Activated B cell treated with CpG ODN at 0.5 μM for 24 hours (primary cell): Measurements from ENCODE around the gene HNRNPA2B1. TPM values are rescaled to one million over a fixed set of nuclear protein-coding genes. Genes with fewer than 3 reads are reported as not detected.

Experiments
- ATAC-seq: fragments of 200-7000 bp; cut with Tn5 transposase; one replicate; pipeline ENCODE4 v1.10.0; 2021; ENCODE audit warnings: low read depth, mild to moderate bottlenecking, moderate library complexity
- CTCF ChIA-PET: fragments of 350-600 bp; sonication (Branson Sonifier 250); formaldehyde crosslinking; loops from one replicate; lab custom pipeline; 2021; ENCODE audit warnings: antibody characterized with exemption; lab: Charles Lee
- POLR2A ChIA-PET: fragments of 350-600 bp; sonication (Branson Sonifier 250); formaldehyde crosslinking; loops from one replicate; lab custom pipeline; 2021; ENCODE audit warnings: antibody characterized with exemption; lab: Charles Lee
- DNase-seq: peaks from one replicate; pipeline ENCODE4 v3.0.0; 2022
- H3K27ac Mint-ChIP-seq: one replicate; pipeline ENCODE4 v1.8.0; 2020; ENCODE audit warnings: mixed read lengths
- H3K27me3 Mint-ChIP-seq: one replicate; pipeline ENCODE4 v1.8.0; 2021; ENCODE audit warnings: mixed read lengths
- H3K36me3 Mint-ChIP-seq: one replicate; pipeline ENCODE4 v1.8.0; 2021; ENCODE audit warnings: low read depth, mixed read lengths
- H3K4me1 Mint-ChIP-seq: one replicate; pipeline ENCODE4 v1.8.0; 2021; ENCODE audit warnings: mixed read lengths
- H3K4me3 Mint-ChIP-seq: one replicate; pipeline ENCODE4 v1.8.0; 2020; ENCODE audit warnings: mild to moderate bottlenecking, mixed read lengths
- H3K9me3 Mint-ChIP-seq: one replicate; pipeline ENCODE4 v1.8.0; 2020; ENCODE audit warnings: mixed read lengths
- intact Hi-C: fragments of 100-400 bp; cut with micrococcal nuclease; formaldehyde crosslinking; loops from one replicate; pipeline ENCODE4 v1.15.1; 2024
- total RNA-seq: library from RNA; stranded (reverse); gene quantifications from 2 replicates; pipeline ENCODE4 v1.2.3, GENCODE V29; 2022
- TF ChIP-seq, protein P1 (sequence below): fragments of 200-600 bp; IDR thresholded peaks from one replicate; pipeline ENCODE4 v1.8.0; 2022; ENCODE audit warnings: antibody characterized with exemption, mild to moderate bottlenecking

The HNRNPA2B1 gene
- total RNA-seq, 1 donor from 2014 or later: 634 TPM

DNA sequence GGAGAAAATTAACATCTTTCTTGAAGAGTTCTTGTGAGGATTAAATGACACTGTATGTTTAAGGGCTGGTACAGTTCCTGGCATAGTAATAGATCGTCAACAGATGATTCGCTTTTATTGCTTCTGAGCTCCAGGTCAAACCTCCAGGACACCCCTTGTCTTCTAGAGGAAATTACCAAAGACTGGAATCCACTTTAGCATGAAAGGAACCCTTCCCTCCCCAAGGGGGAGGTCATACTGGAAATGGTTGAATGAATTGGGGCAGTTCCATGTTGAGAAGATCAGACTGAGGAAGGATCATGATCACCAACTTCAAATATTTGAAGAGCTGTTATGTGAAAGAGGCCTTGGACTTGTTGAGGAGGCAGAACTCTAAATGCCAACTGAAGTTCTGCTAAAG is 39.6 kb downstream of the HNRNPA2B1 start:
- intact Hi-C loops: no loop called here
- CTCF ChIA-PET: interaction anchor here (2.1 kb wide), 1 partner anchor 32 kb away, joined by 6 read pairs; no protein-coding TSS in a partner anchor
- no peaks in the 10 kb centered on the region for H3K36me3 Mint-ChIP-seq
- ATAC-seq: no peak
- DNase-seq: no peak
- POLR2A ChIA-PET: interaction anchor here (0.7 to 2.6 kb wide), 2 partner anchors 9 to 32 kb away, joined by 9 to 12 read pairs; partner anchors contain the start of gene NFE2L3
- H3K4me3 Mint-ChIP-seq: no peak overlapping the region
- H3K27me3 Mint-ChIP-seq: no peaks in the 10 kb centered on the region
- H3K4me1 Mint-ChIP-seq: peaks cover 30% of the 10 kb centered on the region
- no peaks in the 10 kb centered on the region for H3K9me3 Mint-ChIP-seq
- H3K27ac Mint-ChIP-seq: no peak overlapping the region
- TF ChIP-seq, protein P1, sequence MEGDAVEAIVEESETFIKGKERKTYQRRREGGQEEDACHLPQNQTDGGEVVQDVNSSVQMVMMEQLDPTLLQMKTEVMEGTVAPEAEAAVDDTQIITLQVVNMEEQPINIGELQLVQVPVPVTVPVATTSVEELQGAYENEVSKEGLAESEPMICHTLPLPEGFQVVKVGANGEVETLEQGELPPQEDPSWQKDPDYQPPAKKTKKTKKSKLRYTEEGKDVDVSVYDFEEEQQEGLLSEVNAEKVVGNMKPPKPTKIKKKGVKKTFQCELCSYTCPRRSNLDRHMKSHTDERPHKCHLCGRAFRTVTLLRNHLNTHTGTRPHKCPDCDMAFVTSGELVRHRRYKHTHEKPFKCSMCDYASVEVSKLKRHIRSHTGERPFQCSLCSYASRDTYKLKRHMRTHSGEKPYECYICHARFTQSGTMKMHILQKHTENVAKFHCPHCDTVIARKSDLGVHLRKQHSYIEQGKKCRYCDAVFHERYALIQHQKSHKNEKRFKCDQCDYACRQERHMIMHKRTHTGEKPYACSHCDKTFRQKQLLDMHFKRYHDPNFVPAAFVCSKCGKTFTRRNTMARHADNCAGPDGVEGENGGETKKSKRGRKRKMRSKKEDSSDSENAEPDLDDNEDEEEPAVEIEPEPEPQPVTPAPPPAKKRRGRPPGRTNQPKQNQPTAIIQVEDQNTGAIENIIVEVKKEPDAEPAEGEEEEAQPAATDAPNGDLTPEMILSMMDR: no peak

DNA sequence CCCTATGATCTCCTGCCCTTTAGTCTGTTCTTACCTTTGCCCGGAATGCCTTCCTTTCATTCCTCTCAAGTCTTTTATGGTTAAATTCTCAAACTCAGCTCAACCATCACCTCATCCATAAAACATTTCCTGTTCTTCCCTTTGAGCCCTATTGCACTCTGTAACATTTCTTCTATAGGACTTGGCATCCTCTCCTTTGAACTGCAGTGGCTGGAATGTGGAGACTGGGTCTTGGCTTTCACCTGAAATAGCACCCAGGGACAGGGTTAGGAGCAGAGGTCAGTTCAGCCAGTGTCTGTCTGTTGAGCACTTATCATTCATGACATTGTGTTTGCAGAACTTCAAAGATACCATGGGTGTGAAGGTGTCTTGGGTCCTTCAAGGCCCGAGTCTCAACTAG is 41.3 kb downstream of the HNRNPA2B1 start:
- Mint-ChIP-seq H3K4me3 (no peak overlapping the region), H3K36me3 (no peaks in the 10 kb centered on the region), H3K27me3 (no peaks in the 10 kb centered on the region), H3K27ac (no peak overlapping the region), H3K9me3 (no peaks in the 10 kb centered on the region), H3K4me1 (peaks cover 42% of the 10 kb centered on the region)
- TF ChIP-seq, protein P1: no peak
- DNase-seq (no peak), ATAC-seq (no peak)
- CTCF ChIA-PET: no interaction called here
- POLR2A ChIA-PET: interaction anchor here (0.9 kb wide), 1 partner anchor 33 kb away, joined by 3 read pairs; no protein-coding TSS in a partner anchor
- intact Hi-C loops: no loop called here

DNA sequence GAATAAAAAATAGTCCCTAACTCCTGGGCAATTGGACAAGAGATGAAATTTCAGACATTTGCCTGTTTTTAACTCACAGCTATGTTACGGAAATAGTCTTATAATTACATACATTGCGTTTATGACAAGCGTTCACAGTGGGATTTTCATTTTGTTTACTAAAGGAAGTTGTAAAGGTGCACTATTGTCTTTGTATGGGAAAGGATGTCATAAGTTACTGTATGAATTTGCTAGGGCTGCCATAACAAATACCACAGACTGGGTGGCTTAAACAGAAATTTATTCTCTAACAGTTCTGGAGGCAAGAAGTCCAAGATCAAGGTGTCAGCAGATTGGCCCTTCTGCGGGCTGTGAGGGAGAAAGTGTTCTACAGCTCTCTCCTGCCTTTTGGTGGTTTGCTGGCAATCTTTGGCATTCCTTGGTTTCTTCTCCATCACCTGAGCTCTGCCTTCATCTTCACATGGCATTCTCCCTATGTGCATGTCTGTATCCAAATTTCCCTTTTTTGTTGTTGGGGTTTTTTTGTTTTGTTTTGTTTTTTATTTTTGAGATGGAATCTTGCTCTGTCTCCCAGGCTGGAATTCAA is 42.9 kb downstream of the HNRNPA2B1 start:
- intact Hi-C loops: loop anchor here (2.0 kb wide), 1 partner anchor 15 kb away; no protein-coding TSS in a partner anchor
- TF ChIP-seq, protein P1: no peak
- Mint-ChIP-seq H3K4me3 (no peak overlapping the region), H3K36me3 (no peaks in the 10 kb centered on the region), H3K27ac (peak overlapping the region; percentile 30), H3K27me3 (no peaks in the 10 kb centered on the region), H3K9me3 (no peaks in the 10 kb centered on the region), H3K4me1 (peaks cover 55% of the 10 kb centered on the region)
- no peak for ATAC-seq
- ChIA-PET POLR2A (interaction anchor here (0.7 to 2.6 kb wide), 8 partner anchors 23 to 68 kb away, joined by 3 to 12 read pairs (median 4); partner anchors contain the start of gene HNRNPA2B1), CTCF (interaction anchor here (0.9 to 2.1 kb wide), 3 partner anchors 40 to 263 kb away, joined by 3 to 7 read pairs (median 5); no protein-coding TSS in a partner anchor)
- no peak for DNase-seq

DNA sequence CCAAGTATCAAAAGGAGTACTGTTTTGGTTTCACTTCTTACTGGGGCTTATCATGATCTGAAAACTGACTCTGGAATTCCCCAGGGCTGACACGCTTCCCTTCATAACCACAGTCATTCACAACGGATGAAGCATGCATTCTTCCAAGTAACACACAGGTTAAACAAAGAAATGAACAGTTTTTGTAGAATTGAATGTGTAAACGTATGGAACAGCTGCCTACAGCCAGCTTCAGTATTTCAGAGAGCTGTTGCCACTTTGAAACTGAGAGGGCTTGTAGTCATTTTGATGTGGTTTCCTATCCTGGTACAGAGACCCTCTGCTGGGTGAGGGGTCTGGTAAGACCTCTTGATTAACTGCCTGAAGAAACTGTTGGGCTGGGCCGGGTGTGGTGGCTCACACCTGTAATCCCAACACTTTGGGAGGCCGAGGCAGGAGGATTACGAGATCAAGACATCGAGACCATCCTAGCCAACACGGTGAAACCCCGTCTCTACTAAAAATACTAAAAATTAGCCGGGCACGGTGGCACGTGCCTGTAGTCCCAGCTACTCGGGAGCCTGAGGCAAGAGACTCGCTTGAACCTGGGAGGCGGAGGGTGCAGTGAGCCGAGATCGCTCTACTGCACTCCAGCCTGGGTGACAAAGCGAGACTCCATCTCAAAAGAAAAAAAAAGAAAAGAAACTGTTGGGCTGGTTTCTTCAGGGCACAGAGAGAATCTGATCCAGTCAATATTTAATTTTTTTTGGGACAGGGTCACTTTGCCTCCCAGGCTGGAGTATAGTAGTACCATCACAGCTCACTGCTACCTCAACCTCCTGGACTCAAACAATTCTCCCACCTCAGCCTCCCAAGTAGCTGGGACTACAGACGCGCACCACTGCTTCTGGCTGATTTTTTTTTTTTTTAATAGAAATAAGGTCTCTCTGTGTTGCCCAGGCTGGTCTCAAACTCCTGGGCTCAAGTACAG is 43.8 kb downstream of the HNRNPA2B1 start:
- peaks cover 57% of the 10 kb centered on the region for H3K4me1 Mint-ChIP-seq
- peak overlapping the region; percentile 88 for H3K27ac Mint-ChIP-seq
- ATAC-seq (peak; percentile 32), DNase-seq (no peak)
- H3K36me3 Mint-ChIP-seq: no peaks in the 10 kb centered on the region
- H3K4me3 Mint-ChIP-seq: peak overlapping the region; percentile 82
- H3K9me3 Mint-ChIP-seq: no peaks in the 10 kb centered on the region
- H3K27me3 Mint-ChIP-seq: no peaks in the 10 kb centered on the region
- intact Hi-C loops: loop anchor here (1.0 to 2.0 kb wide), 2 partner anchors 16 to 44 kb away; partner anchors contain the start of gene HNRNPA2B1
- CTCF ChIA-PET: interaction anchor here (0.9 to 2.4 kb wide), 5 partner anchors 35 to 262 kb away, joined by 3 to 13 read pairs (median 5); no protein-coding TSS in a partner anchor
- POLR2A ChIA-PET: interaction anchor here (0.7 to 2.6 kb wide), 13 partner anchors 10 to 67 kb away, joined by 3 to 22 read pairs (median 6); partner anchors contain the start of genes CBX3 and HNRNPA2B1
- TF ChIP-seq, protein P1: no peak
